H1 (cell line): ENCODE results near the gene ZNF316. TPM values are rescaled to one million over a fixed set of nuclear protein-coding genes. Genes with fewer than 3 reads are reported as not detected.

Experiments used
- ATF3 ChIP-seq: IDR thresholded peaks from 2 replicates; pipeline ENCODE4 v1.6.1; 2011; ENCODE audit warnings: low read depth, mild to moderate bottlenecking, low read length; ENCODE audit not compliant: insufficient read depth
- CEBPB ChIP-seq: IDR thresholded peaks from 2 replicates; pipeline ENCODE4 v1.6.1; 2012; ENCODE audit warnings: low read depth, low read length
- CTCF ChIP-seq, 3 experiments: IDR thresholded peaks; 1 replicate in 2 of 3; 2 replicates in 1 of 3; pipeline versions ENCODE4 v1.5.1 to v1.6.1; 2011; ENCODE audit warnings: low read length in 3 of 3, mild to moderate bottlenecking in 3 of 3, inconsistent platforms in 2 of 3, low read depth in 1 of 3, moderate library complexity in 1 of 3; ENCODE audit not compliant: insufficient read depth in 1 of 3; ENCODE audit errors: control extremely low read depth in 1 of 3
- EP300 ChIP-seq, 2 experiments: IDR thresholded peaks; 1 replicate in 1 of 2; 2 replicates in 1 of 2; pipeline ENCODE4 v1.6.1; 2011 to 2012; ENCODE audit warnings: low read depth in 2 of 2, low read length in 2 of 2, mild to moderate bottlenecking in 2 of 2, borderline replicate concordance in 1 of 2, inconsistent platforms in 1 of 2, moderate library complexity in 1 of 2
- NANOG ChIP-seq: IDR thresholded peaks from 2 replicates; pipeline ENCODE4 v1.6.1; 2011; ENCODE audit warnings: low read length, low read depth, mild to moderate bottlenecking, inconsistent platforms; ENCODE audit not compliant: insufficient read depth, poor library complexity, severe bottlenecking
- PHF8 ChIP-seq: fragments of 200-600 bp; sonication (generic); conservative IDR thresholded peaks from 2 replicates; pipeline ENCODE4 v1.7.1; 2012; ENCODE audit warnings: low read depth, mild to moderate bottlenecking, inconsistent platforms, low read length, moderate library complexity
- POLR2A ChIP-seq, 2 experiments: IDR thresholded peaks; 1 replicate in 1 of 2; 2 replicates in 1 of 2; pipeline ENCODE4 v1.6.1; 2011; ENCODE audit warnings: low read depth in 2 of 2, low read length in 2 of 2, mild to moderate bottlenecking in 2 of 2; ENCODE audit errors: control extremely low read depth in 1 of 2
- POU5F1 ChIP-seq: IDR thresholded peaks from 2 replicates; pipeline ENCODE4 v1.6.1; 2011; ENCODE audit warnings: low read depth, mild to moderate bottlenecking, low read length, moderate library complexity
- TAF1 ChIP-seq: IDR thresholded peaks from 2 replicates; pipeline ENCODE4 v1.6.1; 2011; ENCODE audit warnings: mild to moderate bottlenecking, low read depth, low read length
- USF2 ChIP-seq: IDR thresholded peaks from 2 replicates; pipeline ENCODE4 v1.6.1; 2011; ENCODE audit warnings: low read length, improper control_type of control experiment
- polyA plus RNA-seq, 7 experiments: library from polyadenylated mRNA; depleted of rRNA in 3 of 7; stranded (reverse) in 5 of 7; unstranded in 2 of 7; fragments of >200 nt in 5 of 7; fragments of 200-250 nt in 2 of 7; gene quantifications; 1 replicate in 5 of 7; 2 replicates in 1 of 7; 4 replicates in 1 of 7; pipeline versions ENCODE4 v1.2.1 to v1.2.3, GENCODE V29; 2011 to 2013; ENCODE audit warnings: missing spikeins in 2 of 7, mixed read lengths in 2 of 7
- total RNA-seq: library from RNA; stranded (reverse); fragmentation: NEBNext Ultra II Directional; extraction: Animal tissue kit (Norgen Biotek cat#: 25700); gene quantifications from 2 replicates; pipeline ENCODE4 v1.2.1, GENCODE V29; 2021

ZNF316 gene
- total and polyA plus RNA-seq, 2 of the 8 experiments (the other 6 are each of a cell fraction or from before 2014, with no cell fraction given) = 3.6 to 13.7 TPM

- no peak for TF ChIP-seq NANOG
- TF ChIP-seq EP300 (IDR thresholded peaks at IDR 0.05; ENCODE audit: borderline replicate concordance in 1 of 2, low read depth in 2 of 2, low read length in 2 of 2) = no peak
- no peak for TF ChIP-seq USF2
- TF ChIP-seq POLR2A (IDR thresholded peaks at IDR 0.05; ENCODE audit: control extremely low read depth in 1 of 2, low read depth in 2 of 2, low read length in 2 of 2) = no peak
- TF ChIP-seq CEBPB = no peak
- TF ChIP-seq ATF3 = no peak
- TF ChIP-seq CTCF (IDR thresholded peaks at IDR 0.05; ENCODE audit: control extremely low read depth in 1 of 3, insufficient read depth in 1 of 3, low read depth in 1 of 3, low read length in 3 of 3) = no peak
- no peak for TF ChIP-seq PHF8
- TF ChIP-seq TAF1 = no peak
- TF ChIP-seq POU5F1 = no peak
These were observed 5.9 kb downstream of the ZNF316 start (continued) for GRCh38 chr7:6642861-6643640.
